MM.1S (cell line): ENCODE measurements around the gene PSAPL1.

ENCODE experiments used
- DNase-seq: peaks from one replicate; pipeline ENCODE4 v3.0.0-alpha.2; 2015
- H2AFZ ChIP-seq: fragments of 300-600 bp; sonication (generic); 2 replicates; pipeline ENCODE4 v1.6.0; 2016; ENCODE audit warnings: antibody characterized with exemption, low read length
- H3F3A ChIP-seq: fragments of 300-600 bp; sonication (generic); 2 replicates; pipeline ENCODE4 v1.6.1; 2016; ENCODE audit warnings: mild to moderate bottlenecking, antibody characterized with exemption, low read length, moderate library complexity, mixed read lengths; ENCODE audit not compliant: insufficient read depth
- H3K27ac ChIP-seq: fragments of 300-600 bp; sonication (generic); 2 replicates; pipeline ENCODE4 v1.5.1; 2016; ENCODE audit warnings: mild to moderate bottlenecking, low read length
- H3K27me3 ChIP-seq: fragments of 300-600 bp; sonication (generic); replicated peaks from 2 replicates; pipeline ENCODE4 v1.6.0; 2016; ENCODE audit warnings: low read length; ENCODE audit not compliant: insufficient read depth
- H3K36me3 ChIP-seq: fragments of 300-600 bp; sonication (generic); replicated peaks from 2 replicates; pipeline ENCODE4 v1.6.1; 2016; ENCODE audit warnings: mild to moderate bottlenecking, low read length, mixed read lengths; ENCODE audit not compliant: insufficient read depth
- H3K4me1 ChIP-seq: fragments of 300-600 bp; sonication (generic); 2 replicates; pipeline ENCODE4 v1.6.1; 2016; ENCODE audit warnings: low read length, mixed read lengths
- H3K4me2 ChIP-seq: fragments of 300-600 bp; sonication (generic); 2 replicates; pipeline ENCODE4 v1.6.0; 2016; ENCODE audit warnings: low read depth, low read length
- H3K4me3 ChIP-seq: fragments of 300-600 bp; sonication (generic); 2 replicates; pipeline ENCODE4 v1.5.1; 2016; ENCODE audit warnings: low read length, mixed read lengths
- H3K79me2 ChIP-seq: fragments of 300-600 bp; sonication (generic); 2 replicates; pipeline ENCODE4 v1.6.1; 2016; ENCODE audit warnings: mixed run types, low read length, mixed read lengths
- H3K9ac ChIP-seq: fragments of 300-600 bp; sonication (generic); 2 replicates; pipeline ENCODE4 v1.6.1; 2016; ENCODE audit warnings: low read length, mixed read lengths
- H3K9me2 ChIP-seq: fragments of 300-600 bp; sonication (generic); replicated peaks from 2 replicates; pipeline ENCODE4 v1.6.1; 2016; ENCODE audit warnings: mild to moderate bottlenecking, low read length, mixed read lengths; ENCODE audit not compliant: insufficient read depth
- H3K9me3 ChIP-seq: fragments of 300-600 bp; sonication (generic); replicated peaks from 2 replicates; pipeline ENCODE4 v1.6.1; 2016; ENCODE audit warnings: mild to moderate bottlenecking, low read length, mixed read lengths; ENCODE audit not compliant: insufficient read depth
- H4K20me1 ChIP-seq: fragments of 300-600 bp; sonication (generic); 2 replicates; pipeline ENCODE4 v1.6.1; 2016; ENCODE audit warnings: mild to moderate bottlenecking, low read length, moderate library complexity, mixed read lengths; ENCODE audit not compliant: insufficient read depth
- CTCF ChIP-seq: fragments of 300-600 bp; sonication (generic); IDR thresholded peaks from 2 replicates; pipeline ENCODE4 v1.5.1; 2016; ENCODE audit warnings: antibody characterized with exemption, low read length, mixed read lengths
- EZH2 ChIP-seq: fragments of 300-600 bp; sonication (generic); optimal IDR thresholded peaks from 2 replicates; pipeline ENCODE3; 2017; ENCODE audit warnings: low read depth, mild to moderate bottlenecking, antibody characterized with exemption, low read length, mixed read lengths
- EZH2phosphoT487 ChIP-seq: fragments of 300-600 bp; sonication (generic); IDR thresholded peaks from 2 replicates; pipeline ENCODE4 v1.6.1; 2018; ENCODE audit warnings: antibody characterized with exemption, low read length

The PSAPL1 gene

GRCh38 chr4:7428261-7429068 is 6.3 kb downstream of the PSAPL1 start:
- Histone ChIP-seq H3K4me3 (no peak overlapping the region), H4K20me1 (no peaks in the 10 kb centered on the region), H3K9ac (no peak overlapping the region), H3K4me2 (no peak overlapping the region), H3K27me3 (peaks cover 98% of the 10 kb centered on the region), H3K9me3 (no peaks in the 10 kb centered on the region), H3K79me2 (no peaks in the 10 kb centered on the region), H2AFZ (no peak overlapping the region), H3K4me1 (no peaks in the 10 kb centered on the region), H3K27ac (no peak overlapping the region), H3K36me3 (no peaks in the 10 kb centered on the region), H3K9me2 (no peaks in the 10 kb centered on the region), H3F3A (no peaks in the 10 kb centered on the region)
- TF ChIP-seq EZH2 (no peak), EZH2phosphoT487 (no peak), CTCF (no peak)
- DNase-seq: no peak

GRCh38 chr4:7427831-7428260 is 6.9 kb downstream of the PSAPL1 start:
- Histone ChIP-seq H3K9me2 (no peaks in the 10 kb centered on the region), H3F3A (no peaks in the 10 kb centered on the region), H3K27ac (no peak overlapping the region), H4K20me1 (no peaks in the 10 kb centered on the region), H3K4me1 (no peaks in the 10 kb centered on the region), H3K4me2 (no peak overlapping the region), H3K36me3 (no peaks in the 10 kb centered on the region), H3K79me2 (no peaks in the 10 kb centered on the region), H3K4me3 (no peak overlapping the region), H2AFZ (no peak overlapping the region), H3K27me3 (peaks cover 98% of the 10 kb centered on the region), H3K9me3 (no peaks in the 10 kb centered on the region), H3K9ac (no peak overlapping the region)
- no peak for DNase-seq
- TF ChIP-seq CTCF (no peak), EZH2 (no peak), EZH2phosphoT487 (no peak)

GRCh38 chr4:7427361-7427760 is 7.4 kb downstream of the PSAPL1 start:
- Histone ChIP-seq H3K4me1 (no peaks in the 10 kb centered on the region), H3K4me3 (no peak overlapping the region), H3K9me3 (no peaks in the 10 kb centered on the region), H3K9ac (no peak overlapping the region), H4K20me1 (no peaks in the 10 kb centered on the region), H3K4me2 (no peak overlapping the region), H3K79me2 (no peaks in the 10 kb centered on the region), H3K36me3 (no peaks in the 10 kb centered on the region), H3K27me3 (peaks cover 98% of the 10 kb centered on the region), H3F3A (no peaks in the 10 kb centered on the region), H2AFZ (no peak overlapping the region), H3K9me2 (no peaks in the 10 kb centered on the region), H3K27ac (no peak overlapping the region)
- DNase-seq: no peak
- no peak for TF ChIP-seq EZH2phosphoT487
- no peak for TF ChIP-seq CTCF
- no peak for TF ChIP-seq EZH2
